Measurements from ENCODE around the gene FAM241A. TPM values are rescaled to one million over a fixed set of nuclear protein-coding genes. Genes with fewer than 3 reads are reported as not detected.

The FAM241A gene
- total RNA-seq, 4 donors from 2014 or later: 6.4 to 26.1 (median 14.4) TPM

DNA sequence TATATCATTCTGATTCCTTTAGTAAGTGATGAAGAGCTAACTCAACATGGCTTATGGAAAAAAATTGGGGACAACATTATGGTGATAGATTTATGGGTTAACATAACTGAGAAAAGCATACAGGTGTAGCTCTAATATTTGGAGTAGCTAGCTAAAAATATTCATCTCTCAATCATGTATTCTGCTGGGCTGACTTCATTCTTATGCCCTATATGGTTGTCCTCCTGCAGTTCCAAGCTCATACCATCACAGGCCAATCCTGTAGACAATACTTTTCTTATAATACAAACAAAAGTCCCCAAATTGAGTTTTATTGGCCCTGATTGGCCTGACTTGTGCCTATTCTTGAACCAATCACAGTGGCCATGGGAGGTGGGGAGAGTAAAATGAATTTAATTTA, 6.7 kb upstream of the FAM241A start:
- TF ChIP-seq, protein P1, sequence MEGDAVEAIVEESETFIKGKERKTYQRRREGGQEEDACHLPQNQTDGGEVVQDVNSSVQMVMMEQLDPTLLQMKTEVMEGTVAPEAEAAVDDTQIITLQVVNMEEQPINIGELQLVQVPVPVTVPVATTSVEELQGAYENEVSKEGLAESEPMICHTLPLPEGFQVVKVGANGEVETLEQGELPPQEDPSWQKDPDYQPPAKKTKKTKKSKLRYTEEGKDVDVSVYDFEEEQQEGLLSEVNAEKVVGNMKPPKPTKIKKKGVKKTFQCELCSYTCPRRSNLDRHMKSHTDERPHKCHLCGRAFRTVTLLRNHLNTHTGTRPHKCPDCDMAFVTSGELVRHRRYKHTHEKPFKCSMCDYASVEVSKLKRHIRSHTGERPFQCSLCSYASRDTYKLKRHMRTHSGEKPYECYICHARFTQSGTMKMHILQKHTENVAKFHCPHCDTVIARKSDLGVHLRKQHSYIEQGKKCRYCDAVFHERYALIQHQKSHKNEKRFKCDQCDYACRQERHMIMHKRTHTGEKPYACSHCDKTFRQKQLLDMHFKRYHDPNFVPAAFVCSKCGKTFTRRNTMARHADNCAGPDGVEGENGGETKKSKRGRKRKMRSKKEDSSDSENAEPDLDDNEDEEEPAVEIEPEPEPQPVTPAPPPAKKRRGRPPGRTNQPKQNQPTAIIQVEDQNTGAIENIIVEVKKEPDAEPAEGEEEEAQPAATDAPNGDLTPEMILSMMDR (IDR thresholded peaks at IDR 0.05; ENCODE audit: low read depth): no peak

DNA sequence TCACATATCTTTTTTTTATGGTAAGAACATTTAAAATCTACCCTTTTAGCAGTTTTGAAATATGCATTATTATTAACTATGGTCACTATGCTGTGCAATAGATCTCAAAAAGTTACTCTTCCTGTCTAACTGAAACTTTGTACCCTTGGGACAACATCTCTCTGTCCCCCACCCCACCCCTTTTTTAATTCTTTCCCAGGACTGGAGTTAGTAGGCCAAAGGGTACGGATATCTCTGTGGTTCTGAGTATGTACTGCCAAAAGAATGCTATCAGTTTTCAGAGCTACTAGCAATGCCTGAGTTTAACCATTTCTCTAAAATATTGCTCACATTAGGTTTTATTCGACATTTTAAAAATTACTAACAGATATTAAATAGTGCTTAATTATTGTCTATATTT, 4.7 kb upstream of the FAM241A start:
- TF ChIP-seq, protein P1 (IDR thresholded peaks at IDR 0.05; ENCODE audit: low read depth): no peak

DNA sequence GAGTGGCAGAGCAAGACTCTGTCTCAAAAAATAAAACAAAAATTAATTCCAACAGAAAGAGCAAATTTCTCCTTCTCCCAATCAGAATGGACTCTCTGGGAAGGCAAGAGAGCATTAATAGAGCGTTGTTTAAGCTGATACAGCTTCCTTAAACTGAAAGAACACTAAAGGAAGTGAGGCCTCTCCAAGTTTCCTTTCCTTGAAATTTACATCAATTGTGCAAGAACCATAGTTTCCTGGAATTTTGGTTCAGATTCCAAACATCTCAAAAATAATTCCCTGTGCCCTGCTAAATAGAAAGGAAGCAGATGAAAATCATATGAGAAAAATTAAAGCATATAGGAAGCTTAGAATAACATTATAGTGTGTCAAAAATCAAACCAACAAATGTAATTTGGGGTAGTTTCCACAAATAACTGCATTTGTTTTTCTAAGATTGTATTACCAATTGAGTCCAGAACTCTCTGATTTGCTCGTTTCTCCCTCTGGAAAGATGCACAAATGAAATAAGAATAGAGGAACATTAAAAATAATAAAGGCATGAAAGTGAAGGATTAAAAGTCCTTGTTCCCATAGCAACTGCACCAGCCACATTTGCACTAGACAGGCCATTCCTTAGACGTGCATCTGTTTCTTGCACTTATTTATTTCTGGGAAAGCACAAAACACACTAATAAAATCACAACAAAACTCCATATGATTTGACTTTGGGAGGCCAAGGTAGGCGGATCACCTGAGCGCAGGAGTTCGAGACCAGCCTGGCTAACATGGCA, 3.7 kb upstream of the FAM241A start:
- TF ChIP-seq, protein P1 (IDR thresholded peaks at IDR 0.05; ENCODE audit: low read depth): no peak

DNA sequence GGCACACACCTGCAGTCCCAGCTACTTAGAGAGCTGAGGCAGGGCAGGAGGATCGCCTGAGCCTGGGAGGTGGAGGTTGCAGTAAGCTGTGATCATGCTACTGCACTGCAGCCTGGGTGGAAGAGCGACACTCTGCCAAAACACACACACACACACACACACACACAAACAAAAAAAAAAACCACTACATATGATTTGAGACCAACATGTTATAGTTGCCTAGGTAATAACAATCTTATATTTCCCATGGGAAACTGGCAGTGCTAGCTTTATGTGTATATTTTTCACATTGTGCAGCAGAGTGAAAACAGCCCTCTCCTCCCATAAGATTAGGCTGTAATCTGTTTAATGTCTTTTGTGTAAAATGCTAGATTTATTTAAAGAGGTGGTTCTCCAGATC, 3.1 kb upstream of the FAM241A start:
- TF ChIP-seq, protein P1 (IDR thresholded peaks at IDR 0.05; ENCODE audit: low read depth): no peak

DNA sequence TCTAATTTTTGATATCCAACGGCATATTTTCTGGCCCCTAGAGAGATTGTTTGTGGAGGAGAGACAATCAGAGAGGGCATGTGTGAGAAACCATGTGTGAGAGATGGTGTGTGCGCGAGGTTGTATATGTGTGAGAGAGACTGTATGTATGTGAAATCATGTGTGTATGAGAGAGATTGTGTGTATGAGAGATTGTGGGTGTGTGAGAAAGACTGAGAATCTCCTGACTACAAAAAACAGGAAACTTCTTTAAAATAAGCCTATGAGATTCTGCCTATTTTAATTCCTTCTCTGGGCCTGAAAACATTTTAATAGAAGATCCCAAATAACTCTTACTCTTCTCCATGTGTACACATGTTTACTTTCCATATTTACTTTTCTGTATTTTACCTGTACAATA, 1.5 kb upstream of the FAM241A start:
- TF ChIP-seq, protein P1 (IDR thresholded peaks at IDR 0.05; ENCODE audit: low read depth): no peak

DNA sequence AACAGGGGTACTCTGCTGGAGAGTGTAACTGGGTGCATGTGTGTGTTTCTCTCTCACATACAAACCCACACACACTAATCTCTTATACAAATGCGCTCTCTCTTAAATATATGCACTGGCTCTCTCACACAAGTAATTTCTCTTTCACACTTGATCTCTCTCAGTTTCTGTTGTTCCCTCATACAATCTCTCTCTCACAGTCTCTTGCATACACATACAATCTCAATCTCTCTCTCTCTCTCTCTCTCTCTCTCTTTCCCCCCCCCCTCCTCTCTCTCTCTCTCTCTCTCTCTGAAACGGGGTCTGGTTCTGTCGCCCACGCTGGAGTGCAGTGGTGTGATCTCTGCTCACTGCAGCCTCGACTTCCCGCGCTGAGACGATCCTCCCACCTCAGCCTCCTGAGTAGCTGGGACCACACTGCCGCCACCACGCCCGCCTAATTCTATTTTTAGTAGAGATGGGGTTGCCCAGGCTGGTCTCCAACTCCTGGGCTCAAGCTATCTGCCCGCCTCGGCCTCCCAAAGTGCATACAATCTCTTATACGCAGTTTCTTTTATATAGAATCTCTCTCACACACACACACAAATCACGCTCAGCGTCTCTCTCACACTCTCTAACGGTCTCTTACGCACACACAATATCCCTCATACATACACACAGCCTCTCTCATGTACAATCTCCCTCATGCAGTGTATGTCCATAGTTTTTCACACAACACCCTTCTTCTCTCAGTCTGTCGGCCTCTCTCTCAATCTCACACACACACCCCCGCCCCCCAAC, 518 bp upstream of the FAM241A start:
- TF ChIP-seq, protein P1 (IDR thresholded peaks at IDR 0.05; ENCODE audit: low read depth): no peak

DNA sequence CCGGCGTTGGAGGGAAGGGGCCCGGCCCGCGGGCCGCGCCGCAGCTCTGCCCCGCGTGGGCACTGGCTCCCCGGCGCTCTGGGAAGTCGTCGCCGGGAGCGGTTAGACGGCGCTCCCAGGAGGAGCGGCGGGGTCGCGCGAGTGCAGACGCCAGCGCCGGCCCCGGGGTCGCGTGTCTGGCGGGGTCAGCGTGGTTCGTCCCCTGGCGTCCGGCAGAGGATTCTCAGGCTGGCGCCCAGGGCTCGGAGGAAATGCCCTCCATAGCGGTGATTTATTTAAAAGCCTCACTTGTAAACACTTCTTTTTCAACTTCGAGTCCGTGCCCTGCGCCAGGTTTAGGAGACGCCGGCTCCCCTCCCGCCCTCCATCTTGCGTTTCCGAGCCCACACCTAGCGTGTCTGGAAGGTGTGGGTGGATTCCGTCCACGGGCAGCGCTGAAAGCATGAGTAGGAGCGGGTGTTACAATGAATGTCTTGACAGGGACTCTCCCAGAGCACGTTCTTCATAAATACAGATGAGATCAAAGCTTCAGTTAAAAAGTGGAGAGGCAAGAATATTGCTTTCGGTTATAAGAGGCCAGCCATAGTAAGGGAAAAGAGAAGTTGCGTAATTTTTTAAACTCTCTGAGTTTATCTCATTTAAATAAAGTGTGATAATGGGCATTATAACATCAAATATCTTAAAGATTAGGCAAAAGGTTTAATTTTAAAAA, 692 bp downstream of the FAM241A start:
- TF ChIP-seq, protein P1 (IDR thresholded peaks at IDR 0.05; ENCODE audit: low read depth): no peak
